LNCaP clone FGC (cell line): ENCODE data around the gene DRAM1.
A peak's percentile ranks its signal among the peaks of the same experiment; 100 is the strongest.
"Not testable (repeated sequence)": the region's sequence is repeated elsewhere in the genome, so short reads cannot be mapped to it uniquely, and the experiment has no call there.

Source experiments
- DNase-seq: peaks from one replicate; pipeline ENCODE4 v3.0.0-alpha.2; 2011; ENCODE audit warnings: low read depth
- H3K4me3 ChIP-seq: 2 replicates; pipeline ENCODE4 v1.5.1; 2011; ENCODE audit warnings: mild to moderate bottlenecking, low read depth, low read length, control low read depth
- TF ChIP-seq, protein P1 (sequence below): IDR thresholded peaks from 2 replicates; pipeline ENCODE4 v1.5.1; 2012; ENCODE audit warnings: mild to moderate bottlenecking; ENCODE audit not compliant: control insufficient read depth, insufficient read depth; ENCODE audit errors: extremely low read depth

Gene DRAM1

DNA sequence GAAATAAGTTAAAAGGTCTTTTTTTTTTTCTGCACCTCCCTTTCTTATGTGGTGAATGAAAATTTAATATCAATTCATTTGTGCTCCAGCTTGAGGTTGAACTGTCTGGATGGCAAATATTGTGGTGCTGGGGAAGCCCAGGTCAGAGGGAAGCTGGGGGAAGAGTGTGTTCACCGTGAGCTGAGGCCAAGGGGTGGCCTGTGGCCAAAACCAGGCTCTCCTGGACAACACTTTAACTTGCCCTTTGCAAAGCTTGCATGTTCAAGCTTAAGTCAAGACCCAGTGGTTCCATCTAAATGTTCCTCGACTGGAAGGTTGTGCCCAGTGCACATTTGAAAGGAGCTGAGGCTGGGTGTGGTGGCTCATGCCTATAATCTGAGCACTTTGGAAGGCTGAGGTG is 28.8 kb downstream of the DRAM1 start:
- DNase-seq: no peak
- no peak overlapping the region for H3K4me3 ChIP-seq
- TF ChIP-seq, protein P1, sequence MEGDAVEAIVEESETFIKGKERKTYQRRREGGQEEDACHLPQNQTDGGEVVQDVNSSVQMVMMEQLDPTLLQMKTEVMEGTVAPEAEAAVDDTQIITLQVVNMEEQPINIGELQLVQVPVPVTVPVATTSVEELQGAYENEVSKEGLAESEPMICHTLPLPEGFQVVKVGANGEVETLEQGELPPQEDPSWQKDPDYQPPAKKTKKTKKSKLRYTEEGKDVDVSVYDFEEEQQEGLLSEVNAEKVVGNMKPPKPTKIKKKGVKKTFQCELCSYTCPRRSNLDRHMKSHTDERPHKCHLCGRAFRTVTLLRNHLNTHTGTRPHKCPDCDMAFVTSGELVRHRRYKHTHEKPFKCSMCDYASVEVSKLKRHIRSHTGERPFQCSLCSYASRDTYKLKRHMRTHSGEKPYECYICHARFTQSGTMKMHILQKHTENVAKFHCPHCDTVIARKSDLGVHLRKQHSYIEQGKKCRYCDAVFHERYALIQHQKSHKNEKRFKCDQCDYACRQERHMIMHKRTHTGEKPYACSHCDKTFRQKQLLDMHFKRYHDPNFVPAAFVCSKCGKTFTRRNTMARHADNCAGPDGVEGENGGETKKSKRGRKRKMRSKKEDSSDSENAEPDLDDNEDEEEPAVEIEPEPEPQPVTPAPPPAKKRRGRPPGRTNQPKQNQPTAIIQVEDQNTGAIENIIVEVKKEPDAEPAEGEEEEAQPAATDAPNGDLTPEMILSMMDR: no peak

DNA sequence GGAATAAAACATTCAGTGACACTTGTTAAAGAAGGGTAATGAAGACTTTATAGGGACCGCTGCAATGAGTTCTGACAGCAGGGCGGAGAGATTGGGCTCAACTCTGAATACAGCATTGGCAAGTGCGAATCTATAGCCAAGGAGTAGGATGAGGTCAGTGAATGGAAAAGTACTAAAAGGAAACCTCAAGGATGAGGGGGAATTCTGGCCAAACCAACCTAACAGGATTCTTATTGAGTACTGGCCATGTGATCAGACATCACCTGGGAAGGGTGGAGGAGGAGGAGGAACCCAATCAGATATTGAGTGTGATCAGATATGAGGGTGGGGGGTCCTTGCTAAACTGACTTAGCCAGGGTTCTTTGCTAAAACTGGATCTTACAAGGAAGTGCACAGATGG is 31.0 kb downstream of the DRAM1 start:
- H3K4me3 ChIP-seq: no peak overlapping the region
- TF ChIP-seq, protein P1: no peak
- peak; percentile 67 for DNase-seq

DNA sequence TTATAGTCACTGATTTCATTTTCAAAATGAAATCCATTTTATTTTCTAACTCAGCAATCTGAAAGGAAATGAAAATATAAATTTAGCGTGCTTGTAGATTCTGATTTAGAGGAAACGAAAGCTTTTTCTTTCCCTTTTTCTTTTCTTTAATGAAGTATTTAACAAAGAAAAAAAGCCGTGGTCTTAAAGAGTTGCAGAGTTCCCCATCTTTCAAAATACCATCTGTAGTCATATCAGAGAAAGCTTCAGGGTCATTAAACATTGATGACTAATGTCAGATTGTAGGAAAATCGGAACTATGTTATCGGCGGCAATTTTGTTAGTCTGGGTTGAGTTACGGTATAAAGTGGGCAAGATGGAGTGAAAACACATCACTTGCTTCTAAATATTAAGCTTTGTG is 32.3 kb downstream of the DRAM1 start:
- TF ChIP-seq, protein P1: no peak
- peak overlapping the region; percentile 13; the same call in 1 of the 2 replicates for H3K4me3 ChIP-seq
- DNase-seq: no peak

DNA sequence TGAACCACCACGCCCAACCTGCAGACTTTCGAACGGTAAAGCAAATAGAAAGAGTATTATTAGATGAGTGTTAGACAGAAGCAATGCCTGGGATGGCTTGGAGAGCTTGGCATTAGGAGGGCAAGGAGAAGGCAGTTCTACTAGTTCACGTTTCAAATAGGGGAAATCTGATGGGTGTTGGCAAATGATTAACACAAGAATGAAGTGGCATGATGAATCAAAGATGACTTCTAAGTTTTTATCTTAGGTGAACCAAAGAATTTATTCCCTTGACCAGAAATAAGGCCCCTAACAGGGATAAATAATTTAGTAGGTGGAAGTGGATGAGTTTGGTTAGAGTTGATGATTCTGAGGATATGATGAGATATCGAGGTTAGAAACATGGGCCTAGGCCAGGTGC is 38.5 kb downstream of the DRAM1 start:
- TF ChIP-seq, protein P1: no peak
- no peak overlapping the region for H3K4me3 ChIP-seq
- DNase-seq: no peak

DNA sequence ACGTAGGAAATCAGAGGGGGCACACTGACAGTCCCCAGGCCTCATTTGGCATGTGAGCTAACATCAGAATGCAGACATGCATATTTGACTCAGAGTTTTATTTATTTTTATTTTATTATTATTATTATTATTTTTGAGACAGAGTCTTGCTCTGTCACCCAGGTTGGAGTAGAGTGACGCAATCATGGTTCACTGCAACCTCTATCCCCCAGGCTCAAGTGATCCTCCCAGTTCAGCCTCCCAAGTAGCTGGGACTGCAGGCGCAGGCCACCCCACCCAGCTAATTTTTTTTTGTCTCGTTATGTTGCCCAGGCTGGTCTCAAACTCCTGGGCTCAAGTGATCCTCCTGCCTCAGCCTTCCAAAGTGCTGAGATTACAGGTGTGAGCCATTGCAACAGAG is 41.4 kb downstream of the DRAM1 start:
- DNase-seq, H3K4me3 ChIP-seq: not testable (repeated sequence)

DNA sequence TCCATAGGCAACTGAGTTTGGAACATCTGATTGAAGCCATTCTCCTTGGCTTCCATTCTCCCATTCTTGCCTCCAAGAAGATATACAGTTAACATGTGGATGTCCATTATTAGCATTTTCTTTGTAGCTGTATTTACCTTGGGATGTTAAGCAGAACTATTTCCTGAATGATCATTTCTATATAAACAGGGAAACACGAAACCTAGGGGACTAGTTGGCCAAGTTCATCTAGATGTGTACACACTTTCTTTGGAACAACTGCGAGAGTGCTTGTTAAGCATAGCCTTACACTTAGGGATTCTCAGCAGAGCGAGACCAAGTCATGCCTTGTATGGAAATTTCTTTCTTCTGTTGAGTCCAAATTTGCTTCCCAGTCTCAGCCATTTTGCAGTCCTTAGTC is 42.1 kb downstream of the DRAM1 start:
- peak; percentile 78 for DNase-seq
- TF ChIP-seq, protein P1: no peak
- no peak overlapping the region for H3K4me3 ChIP-seq

DNA sequence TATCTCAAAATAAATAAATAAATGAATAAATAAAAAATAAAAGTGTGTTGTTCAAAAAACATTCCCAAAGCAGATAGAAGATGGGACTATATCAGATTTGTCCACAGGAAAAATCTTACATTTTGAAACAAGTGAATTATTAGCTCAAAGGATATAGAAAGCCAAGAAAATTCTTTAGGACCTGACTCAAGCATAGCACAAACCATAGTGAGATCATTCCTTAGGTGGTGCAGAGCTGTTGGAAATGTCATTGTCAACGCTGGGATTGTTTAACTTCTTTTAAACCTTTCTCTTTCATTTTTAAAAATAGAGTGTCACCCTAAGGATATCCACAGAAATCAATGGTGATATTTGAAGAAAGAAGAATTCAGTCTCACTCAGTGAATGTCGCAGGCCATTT is 43.5 kb downstream of the DRAM1 start:
- no peak for DNase-seq
- H3K4me3 ChIP-seq: no peak overlapping the region
- TF ChIP-seq, protein P1: no peak
